GM10248 (cell line): ENCODE data around the gene TAGLN3.

Experiments
- CTCF ChIA-PET: fragments of 300-600 bp; sonication (Branson Sonifier 250); formaldehyde crosslinking; extraction: SDS; loops from one replicate; lab custom pipeline; 2021; ENCODE audit warnings: antibody characterized with exemption; lab: Yijun Ruan, JAX
- POLR2A ChIA-PET: fragments of 350-650 bp; sonication (Branson Sonifier 250); formaldehyde crosslinking; extraction: SDS; loops from one replicate; lab custom pipeline; 2020; ENCODE audit warnings: antibody characterized with exemption; lab: Yijun Ruan, JAX
- DNase-seq: peaks from one replicate; pipeline ENCODE4 v3.0.0; 2012; ENCODE audit errors: extremely low spot score
- CTCF ChIP-seq: IDR thresholded peaks from 2 replicates; pipeline ENCODE4 v1.5.1; 2012; ENCODE audit warnings: mild to moderate bottlenecking, low read depth; ENCODE audit errors: extremely low read depth, missing control alignments, control extremely low read depth

The TAGLN3 gene

GRCh38 chr3:112056451-112056929, 57.8 kb downstream of the TAGLN3 start:
- DNase-seq, result no peak
- ChIA-PET POLR2A (no interaction called here), CTCF (interaction anchor here (0.7 to 1.6 kb wide), 3 partner anchors 13 to 360 kb away, joined by 3 to 5 read pairs (median 4); partner anchors contain the start of gene TMPRSS7)
- TF ChIP-seq CTCF, result no peak

- no peak for TF ChIP-seq CTCF
- ChIA-PET POLR2A (no interaction called here), CTCF (no interaction called here)
- DNase-seq, result no peak
These were observed 60.8 kb downstream of the TAGLN3 start for GRCh38 chr3:112059497-112059896.

GRCh38 chr3:112061152-112061551, 62.4 kb downstream of the TAGLN3 start:
- CTCF ChIA-PET, result no interaction called here
- POLR2A ChIA-PET, result no interaction called here
- no peak for TF ChIP-seq CTCF
- DNase-seq, result no peak
